K562 treated with DMSO at 1 percent for 24 hours (cell line): Measurements from ENCODE around the gene AGRP. TPM values are rescaled to one million over a fixed set of nuclear protein-coding genes. Genes with fewer than 3 reads are reported as not detected.

Experiments
- total RNA-seq: library from RNA; unstranded; fragments of 300-600 nt; gene quantifications from 2 replicates; pipeline ENCODE4 v1.2.3, GENCODE V29; 2022; ENCODE audit warnings: low read depth; ENCODE audit not compliant: insufficient read depth

Gene AGRP
- not detected in 2 replicates for total RNA-seq

GRCh38 chr16:67483150-67483549, at the start of gene AGRP:
Gene AGRP, minus strand, starts transcription at chr16:67483547. Its CDS starts 149 bp downstream, at chr16:67483398.

GRCh38 chr16:67528222-67528869, 45.0 kb upstream of the AGRP start, which contains the start of gene RIPOR1:
Gene RIPOR1, plus strand, starts transcription at chr16:67528829. Its CDS starts 9,618 bp downstream, at chr16:67538447.

GRCh38 chr16:67480833-67481560, 2.4 kb downstream of the AGRP start, which contains the start of gene ATP6V0D1:
Gene ATP6V0D1, minus strand, starts transcription at chr16:67481157. Its CDS starts 71 bp downstream, at chr16:67481086.

Other genes starting within 250 kb of the AGRP start
- gene FHOD1, start 236.1 kb downstream of the AGRP start, total RNA-seq = 49.4 and 55.6 TPM in 2 replicates
- gene SLC9A5, start 234.6 kb downstream of the AGRP start, total RNA-seq = 2.0 and 2.4 TPM in 2 replicates
- gene PLEKHG4, start 204.0 kb downstream of the AGRP start, total RNA-seq = 22.7 and 31.6 TPM in 2 replicates
- gene KCTD19, start 156.8 kb downstream of the AGRP start, total RNA-seq = 0.22 and 2.7 TPM in 2 replicates
- gene LRRC36, start 156.7 kb downstream of the AGRP start, total RNA-seq = 0.15 TPM in 1 of 2 replicates, not detected in the other
- gene TPPP3, start 90.0 kb downstream of the AGRP start, total RNA-seq = 0.61 TPM in 1 of 2 replicates, not detected in the other
- 0.24 and 0.64 TPM in 2 replicates for gene ZDHHC1, start 67.1 kb downstream of the AGRP start, total RNA-seq
- 0.28 TPM in 1 of 2 replicates, not detected in the other for gene HSD11B2, start 52.4 kb downstream of the AGRP start, total RNA-seq
- 204 and 205 TPM in 2 replicates for gene ATP6V0D1, start 2.4 kb downstream of the AGRP start, total RNA-seq
- gene RIPOR1, start 45.3 kb upstream of the AGRP start, total RNA-seq = 13.1 and 20.4 TPM in 2 replicates
- gene CTCF, start 79.0 kb upstream of the AGRP start, total RNA-seq = 36.6 and 38.1 TPM in 2 replicates
- 2.0 TPM in 2 replicates for gene CARMIL2, start 161.6 kb upstream of the AGRP start, total RNA-seq
- gene ACD, start 176.7 kb upstream of the AGRP start, total RNA-seq = 51.6 and 54.9 TPM in 2 replicates
- gene PARD6A, start 177.4 kb upstream of the AGRP start, total RNA-seq = 1.3 and 4.6 TPM in 2 replicates
- gene ENKD1, start 183.2 kb upstream of the AGRP start, total RNA-seq = 17.9 and 18.4 TPM in 2 replicates
- gene C16orf86, start 183.3 kb upstream of the AGRP start, total RNA-seq = 1.1 and 2.5 TPM in 2 replicates
- gene GFOD2, start 235.8 kb upstream of the AGRP start, total RNA-seq = 19.9 and 22.5 TPM in 2 replicates